ENCODE data around the gene INPP4B. TPM values are rescaled to one million over a fixed set of nuclear protein-coding genes. Genes with fewer than 3 reads are reported as not detected.

Gene INPP4B
- total and polyA plus RNA-seq, 9 donors: 1.7 to 14.7 (median 10.7) TPM

GRCh38 chr4:142110136-142110535 is 736.0 kb downstream of the INPP4B start:
- no peak for DNase-seq
- H3K27me3 ChIP-seq: no peaks in the 10 kb centered on the region
- H3K4me3 ChIP-seq: no peak overlapping the region
- intact Hi-C loops (cut with DNase I): no loop called here
- H3K4me1 ChIP-seq (ENCODE audit: insufficient read depth): no peaks in the 10 kb centered on the region
- no peaks in the 10 kb centered on the region for H3K36me3 ChIP-seq
- TF ChIP-seq POLR2A (IDR thresholded peaks at IDR 0.05): no peak
- no peak for TF ChIP-seq EP300 (IDR thresholded peaks at IDR 0.05)
- no peak for TF ChIP-seq CTCF (IDR thresholded peaks at IDR 0.05)
- no peak overlapping the region for H3K27ac ChIP-seq
- H3K9me3 ChIP-seq: no peaks in the 10 kb centered on the region

- Histone ChIP-seq H3K4me1 (ENCODE audit: insufficient read depth) (no peaks in the 10 kb centered on the region), H3K36me3 (no peaks in the 10 kb centered on the region), H3K4me3 (no peak overlapping the region), H3K27ac (no peak overlapping the region), H3K27me3 (no peaks in the 10 kb centered on the region), H3K9me3 (no peaks in the 10 kb centered on the region)
- intact Hi-C loops (cut with DNase I): loop anchor here in 1 of 4 donors (5.0 kb wide), 1 partner anchor 358 kb away; no protein-coding TSS in a partner anchor
- no peak for TF ChIP-seq CTCF (IDR thresholded peaks at IDR 0.05)
- TF ChIP-seq POLR2A (IDR thresholded peaks at IDR 0.05): no peak
- TF ChIP-seq EP300 (IDR thresholded peaks at IDR 0.05): no peak
- 91 to 96% (median 91%) methylated on average over 4 of the region's 4 CpGs for WGBS, 3 donors
- DNase-seq: no peak
Observed at GRCh38 chr4:142104041-142104440, 742.1 kb downstream of the INPP4B start.

GRCh38 chr4:142101401-142101800 is 744.7 kb downstream of the INPP4B start:
- H3K9me3 ChIP-seq: no peaks in the 10 kb centered on the region
- H3K27me3 ChIP-seq: no peaks in the 10 kb centered on the region
- DNase-seq: no peak
- no peak overlapping the region for H3K4me3 ChIP-seq
- WGBS, 3 donors: 86 to 88% (median 87%) methylated on average over 1 of the region's 1 CpG
- H3K27ac ChIP-seq: no peak overlapping the region
- no peaks in the 10 kb centered on the region for H3K4me1 ChIP-seq (ENCODE audit: insufficient read depth)
- TF ChIP-seq CTCF (IDR thresholded peaks at IDR 0.05) (no peak), POLR2A (IDR thresholded peaks at IDR 0.05) (no peak), EP300 (IDR thresholded peaks at IDR 0.05) (no peak)
- no peaks in the 10 kb centered on the region for H3K36me3 ChIP-seq
- intact Hi-C loops (cut with DNase I): loop anchor here in 1 of 4 donors (5.0 kb wide), 1 partner anchor 361 kb away; no protein-coding TSS in a partner anchor

- no peaks in the 10 kb centered on the region for H3K36me3 ChIP-seq
- no peak for TF ChIP-seq CTCF (IDR thresholded peaks at IDR 0.05)
- TF ChIP-seq POLR2A (IDR thresholded peaks at IDR 0.05): no peak
- TF ChIP-seq EP300 (IDR thresholded peaks at IDR 0.05): no peak
- no peaks in the 10 kb centered on the region for H3K4me1 ChIP-seq (ENCODE audit: insufficient read depth)
- no peaks in the 10 kb centered on the region for H3K27me3 ChIP-seq
- no peak for DNase-seq
- no peaks in the 10 kb centered on the region for H3K9me3 ChIP-seq
- intact Hi-C loops (cut with DNase I): loop anchor here in 1 of 4 donors (5.0 kb wide), 1 partner anchor 361 kb away; no protein-coding TSS in a partner anchor
- no peak overlapping the region for H3K4me3 ChIP-seq
- H3K27ac ChIP-seq: no peak overlapping the region
Observed at GRCh38 chr4:142100941-142101340, 745.2 kb downstream of the INPP4B start.

All from ovary (tissue), 9 donors.